Body of pancreas (tissue), 4 donors: ENCODE measurements around the gene OR10G6. TPM values are rescaled to one million over a fixed set of nuclear protein-coding genes. Genes with fewer than 3 reads are reported as not detected.

Experiments used
- ATAC-seq: fragments of 150-250 bp; one replicate; pipeline ENCODE4 v1.9.1; 2016
- DNase-seq, 4 donors: peaks; one replicate each; pipeline ENCODE4 v3.0.0-alpha.2; 2019
- H3K27ac ChIP-seq, 4 donors: fragments of 200-600 bp; sonication (generic); 1 replicate in 3 of 4; 2 replicates in 1 of 4; pipeline versions ENCODE4 v1.5.1 to v1.6.1; 2016 to 2019; ENCODE audit warnings: mild to moderate bottlenecking in 1 of 4, mixed read lengths in 1 of 4, moderate library complexity in 1 of 4
- H3K27me3 ChIP-seq, 2 donors: fragments of 200-600 bp; sonication (generic); one replicate each; pipeline ENCODE4 v1.6.0; 2016; ENCODE audit warnings: mild to moderate bottlenecking in 1 of 2
- H3K36me3 ChIP-seq, 2 donors: fragments of 200-600 bp; sonication (generic); replicated peaks in 1 of 2; 2 replicates each; pipeline ENCODE4 v1.5.1; 2016; ENCODE audit warnings: low read depth in 2 of 2; ENCODE audit not compliant: insufficient read depth in 1 of 2
- H3K4me1 ChIP-seq: fragments of 200-600 bp; sonication (generic); one replicate; pipeline ENCODE4 v1.6.0; 2016
- H3K4me3 ChIP-seq, 2 donors: fragments of 200-600 bp; sonication (generic); 1 replicate in 1 of 2; 2 replicates in 1 of 2; pipeline ENCODE4 v1.5.1; 2016 to 2019
- H3K9me3 ChIP-seq, 3 donors: fragments of 200-600 bp; sonication (generic); 1 replicate in 2 of 3; 2 replicates in 1 of 3; pipeline ENCODE4 v1.5.1; 2016
- CTCF ChIP-seq, 7 experiments: fragments of 450-650 bp in 4 of 7; fragments of 200-600 bp in 3 of 7; sonication (generic) in 3 of 7; IDR thresholded peaks; one replicate each; pipeline ENCODE4 v1.5.1; 2016 to 2019; ENCODE audit warnings: antibody characterized with exemption in 7 of 7
- POLR2A ChIP-seq, 3 donors: fragments of 450-650 bp; IDR thresholded peaks; one replicate each; pipeline ENCODE4 v1.6.1; 2016; ENCODE audit warnings: antibody characterized with exemption in 3 of 3, mild to moderate bottlenecking in 2 of 3
- WGBS, 2 donors: methylation state at CpG; one replicate each; pipeline ENCODE4 v1.1.5; 2017; 5-methylcytosine and 5-hydroxymethylcytosine counted together
- intact Hi-C: fragments of 100-400 bp; cut with DNase I; formaldehyde crosslinking; loops from one replicate; pipeline ENCODE4 v1.15.1; 2023
- total RNA-seq, 2 donors: library from RNA; depleted of rRNA; stranded (reverse); fragments of >200 nt; gene quantifications; one replicate each; pipeline ENCODE4 v1.1.0, GENCODE V29; 2016

The OR10G6 gene, protein sequence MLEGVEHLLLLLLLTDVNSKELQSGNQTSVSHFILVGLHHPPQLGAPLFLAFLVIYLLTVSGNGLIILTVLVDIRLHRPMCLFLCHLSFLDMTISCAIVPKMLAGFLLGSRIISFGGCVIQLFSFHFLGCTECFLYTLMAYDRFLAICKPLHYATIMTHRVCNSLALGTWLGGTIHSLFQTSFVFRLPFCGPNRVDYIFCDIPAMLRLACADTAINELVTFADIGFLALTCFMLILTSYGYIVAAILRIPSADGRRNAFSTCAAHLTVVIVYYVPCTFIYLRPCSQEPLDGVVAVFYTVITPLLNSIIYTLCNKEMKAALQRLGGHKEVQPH
- not detected for total RNA-seq

DNA sequence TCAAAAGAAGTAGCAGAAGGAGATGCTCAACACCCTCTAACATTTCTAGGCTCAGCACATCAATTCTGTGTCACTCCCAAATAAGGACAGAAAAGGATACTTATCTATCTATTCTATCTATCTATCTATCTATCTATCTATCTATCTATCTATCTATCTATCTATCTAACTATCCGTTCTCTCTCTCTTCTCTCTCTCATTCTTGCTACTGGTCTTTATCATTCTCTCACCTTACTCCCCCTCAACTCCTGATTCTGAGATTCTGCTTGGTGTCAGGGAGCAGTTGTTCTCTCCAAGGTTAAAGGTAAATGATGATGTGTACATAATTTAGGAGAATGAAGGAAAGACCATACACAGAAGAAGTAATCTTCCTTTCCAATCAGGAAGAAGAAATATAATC is at the start of gene OR10G6:
Gene OR10G6, minus strand, starts transcription at position 43 of the 400 bp plus-strand sequence. Its CDS starts 0 bp downstream, at position 43.
- Histone ChIP-seq H3K27ac (no peak within 1 kb of the TSS), H3K4me1 (no peaks in the 10 kb centered on the region), H3K9me3 (no peaks in the 10 kb centered on the region), H3K27me3 (no peaks in the 10 kb centered on the region), H3K4me3 (no peak within 1 kb of the TSS), H3K36me3 (no peaks in the 10 kb centered on the region)
- no peak for ATAC-seq
- TF ChIP-seq POLR2A (IDR thresholded peaks at IDR 0.05) (no peak), CTCF (IDR thresholded peaks at IDR 0.05) (no peak)
- intact Hi-C loops: no loop called here
- no peak for DNase-seq
- 51 to 92% methylated on average over 1 of the region's 1 CpG for WGBS, 2 donors

DNA sequence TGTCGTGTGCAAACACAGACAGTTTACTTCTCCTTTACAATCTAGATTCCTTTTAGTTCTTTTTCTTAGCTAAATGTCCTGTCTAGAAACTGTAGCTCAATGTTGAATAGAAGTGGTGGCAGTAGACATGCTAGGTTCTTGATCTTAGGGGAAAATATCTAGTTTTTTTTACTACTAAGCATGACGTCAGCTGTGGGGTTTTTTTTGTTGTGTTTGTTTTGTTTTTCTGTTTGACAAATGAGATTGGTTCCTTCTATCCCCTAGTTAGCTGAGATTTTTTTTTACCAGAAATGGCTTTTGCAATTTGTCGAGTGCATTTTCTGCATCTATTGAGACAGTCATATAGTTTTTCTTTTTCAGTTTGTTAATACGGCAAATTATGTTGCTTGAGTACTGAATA is 48.5 kb upstream of the OR10G6 start:
- Histone ChIP-seq H3K36me3 (no peaks in the 10 kb centered on the region), H3K9me3 (no peaks in the 10 kb centered on the region), H3K4me3 (no peak overlapping the region), H3K4me1 (no peaks in the 10 kb centered on the region), H3K27ac (no peak overlapping the region), H3K27me3 (no peaks in the 10 kb centered on the region)
- TF ChIP-seq CTCF (IDR thresholded peaks at IDR 0.05): no peak
- no peak for TF ChIP-seq POLR2A (IDR thresholded peaks at IDR 0.05)
- DNase-seq (no peak), ATAC-seq (no peak)
- 81 to 82% methylated on average over 4 of the region's 4 CpGs for WGBS, 2 donors
- intact Hi-C loops: no loop called here

DNA sequence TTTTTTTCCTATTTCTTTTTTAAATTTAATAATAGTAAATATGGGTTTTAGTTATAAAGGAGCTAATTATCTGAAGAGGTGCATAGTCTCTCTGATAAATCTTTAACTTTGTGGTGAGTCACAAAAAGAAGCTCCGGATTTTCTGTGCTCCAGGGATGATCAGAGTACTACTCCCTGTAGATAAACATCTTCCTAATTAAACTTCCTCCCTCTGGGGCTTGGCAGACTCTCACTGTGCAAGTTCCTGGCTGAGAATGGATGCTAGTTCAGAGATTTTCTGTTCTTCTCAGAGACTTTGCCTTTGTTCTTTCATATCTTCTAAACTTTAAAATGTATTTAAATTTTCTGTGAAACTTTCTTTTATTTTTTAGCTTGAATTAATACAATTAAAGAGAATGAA is 46.3 kb upstream of the OR10G6 start, which contains the start of gene OR10G7:
Gene OR10G7, minus strand, starts transcription at position 72 of the 400 bp plus-strand sequence. CDS start 2,324 bp downstream, outside the sequence.
- Histone ChIP-seq H3K4me1 (no peaks in the 10 kb centered on the region), H3K9me3 (no peaks in the 10 kb centered on the region), H3K27ac (no peak within 1 kb of the TSS), H3K4me3 (no peak within 1 kb of the TSS), H3K27me3 (no peaks in the 10 kb centered on the region), H3K36me3 (no peaks in the 10 kb centered on the region)
- no peak for TF ChIP-seq POLR2A (IDR thresholded peaks at IDR 0.05)
- no peak for TF ChIP-seq CTCF (IDR thresholded peaks at IDR 0.05)
- WGBS, 2 donors: 0 to 3% methylated on average over 1 of the region's 1 CpG
- intact Hi-C loops: no loop called here
- DNase-seq (no peak), ATAC-seq (no peak)

DNA sequence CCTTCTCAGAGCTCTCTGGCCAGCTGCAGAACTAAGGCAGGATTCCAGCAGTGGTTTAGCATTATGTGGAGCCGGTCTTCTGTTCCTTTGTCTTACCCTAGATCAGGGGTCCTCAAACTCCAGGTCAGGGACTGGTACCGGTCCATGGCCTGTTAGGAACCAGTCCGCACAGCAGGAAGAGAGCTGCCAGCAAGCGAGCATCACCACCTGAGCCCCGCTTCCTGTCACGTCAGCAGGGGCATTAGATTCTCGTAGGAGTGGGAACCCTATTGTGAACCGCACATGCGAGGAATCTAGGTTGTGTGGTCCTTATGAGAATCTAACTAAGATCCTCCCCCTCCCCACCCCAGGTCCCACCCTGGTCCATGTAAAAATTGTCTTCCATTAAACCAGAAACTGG is 44.6 kb upstream of the OR10G6 start:
- Histone ChIP-seq H3K4me1 (no peaks in the 10 kb centered on the region), H3K27me3 (no peaks in the 10 kb centered on the region), H3K9me3 (no peaks in the 10 kb centered on the region), H3K27ac (no peak overlapping the region), H3K36me3 (no peaks in the 10 kb centered on the region), H3K4me3 (no peak overlapping the region)
- no peak for ATAC-seq
- TF ChIP-seq POLR2A (IDR thresholded peaks at IDR 0.05) (no peak), CTCF (IDR thresholded peaks at IDR 0.05) (no peak)
- no peak for DNase-seq
- WGBS, 2 donors: 79 to 92% methylated on average over 9 of the region's 9 CpGs
- intact Hi-C loops: no loop called here

DNA sequence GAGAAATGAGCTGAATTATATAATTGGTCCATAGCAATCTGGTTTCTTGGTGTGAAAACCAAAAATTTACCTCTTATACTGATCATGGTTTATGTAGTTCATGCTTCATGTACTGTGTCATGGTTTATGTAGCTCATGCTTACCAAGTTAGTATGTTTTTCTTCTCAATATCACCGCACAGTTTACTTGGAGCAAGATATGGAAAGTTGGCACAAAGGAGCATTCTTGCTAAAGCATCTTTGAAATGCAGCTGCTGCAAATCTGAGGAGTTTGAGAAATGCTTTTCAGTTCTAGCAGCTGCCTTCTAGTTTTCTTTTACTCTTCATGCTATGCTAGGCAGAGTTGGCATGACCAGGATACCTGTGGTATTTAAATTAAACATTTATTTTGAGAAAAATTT is 41.7 kb upstream of the OR10G6 start:
- H3K27me3 ChIP-seq: no peaks in the 10 kb centered on the region
- H3K27ac ChIP-seq: no peak overlapping the region
- no peaks in the 10 kb centered on the region for H3K4me1 ChIP-seq
- no peak overlapping the region for H3K4me3 ChIP-seq
- no peak for ATAC-seq
- H3K36me3 ChIP-seq: no peaks in the 10 kb centered on the region
- no peak for DNase-seq
- intact Hi-C loops: no loop called here
- WGBS, 2 donors: 26 to 29% methylated on average over 1 of the region's 1 CpG
- H3K9me3 ChIP-seq: no peaks in the 10 kb centered on the region
- TF ChIP-seq CTCF (IDR thresholded peaks at IDR 0.05) (no peak), POLR2A (IDR thresholded peaks at IDR 0.05) (no peak)
